RWPE1 (cell line): ENCODE data around the gene AP3B2.

ENCODE experiments used
- CTCF ChIA-PET: fragments of 350-600 bp; sonication (Branson Sonifier 250); formaldehyde crosslinking; extraction: SDS; loops from one replicate; lab custom pipeline; 2021; lab: Yijun Ruan, JAX
- POLR2A ChIA-PET: fragments of 400-600 bp; formaldehyde crosslinking; extraction: SDS; loops from one replicate; lab custom pipeline; 2020; ENCODE audit warnings: antibody characterized with exemption; ENCODE audit not compliant: low non-redundant PET; lab: Yijun Ruan, JAX
- DNase-seq: peaks from one replicate; pipeline ENCODE4 v3.0.0; 2012; ENCODE audit warnings: low spot score
- H3K27ac ChIP-seq: fragments of 450-650 bp; 2 replicates; pipeline ENCODE4 v1.5.1; 2017
- CTCF ChIP-seq: fragments of 450-650 bp; conservative IDR thresholded peaks from 2 replicates; pipeline ENCODE4 v1.5.1; 2017; ENCODE audit warnings: low read depth, mild to moderate bottlenecking

AP3B2 gene

GRCh38 chr15:82643992-82644391, 65.7 kb downstream of the AP3B2 start:
- no peak for TF ChIP-seq CTCF
- no peak overlapping the region for H3K27ac ChIP-seq
- POLR2A ChIA-PET: interaction anchor here (0.9 kb wide), 1 partner anchor 104 kb away, joined by 3 read pairs; the partner anchor contains the start of gene RPS17
- CTCF ChIA-PET: interaction anchor here (0.6 to 0.7 kb wide), 2 partner anchors 112 to 113 kb away, joined by 4 to 5 read pairs; no protein-coding TSS in a partner anchor
- no peak for DNase-seq

- no peak for DNase-seq
- CTCF ChIA-PET: no interaction called here
- no peak overlapping the region for H3K27ac ChIP-seq
- POLR2A ChIA-PET: no interaction called here
- TF ChIP-seq CTCF: no peak
Measured at GRCh38 chr15:82642656-82643055, 67.0 kb downstream of the AP3B2 start.

GRCh38 chr15:82641129-82641798, 68.4 kb downstream of the AP3B2 start:
- POLR2A ChIA-PET: no interaction called here
- TF ChIP-seq CTCF: no peak
- CTCF ChIA-PET: interaction anchor here (0.6 to 0.7 kb wide), 5 partner anchors 9 to 1994 kb away, joined by 3 to 5 read pairs (median 4); no protein-coding TSS in a partner anchor
- no peak overlapping the region for H3K27ac ChIP-seq
- DNase-seq: no peak

- no peak for DNase-seq
- no peak for TF ChIP-seq CTCF
- CTCF ChIA-PET: no interaction called here
- no peak overlapping the region for H3K27ac ChIP-seq
- POLR2A ChIA-PET: no interaction called here
Measured at GRCh38 chr15:82640672-82641071, 69.0 kb downstream of the AP3B2 start.

GRCh38 chr15:82635798-82636197, 73.9 kb downstream of the AP3B2 start:
- ChIA-PET POLR2A (interaction anchor here (0.6 kb wide), 1 partner anchor 46 kb away, joined by 7 read pairs; no protein-coding TSS in a partner anchor), CTCF (interaction anchor here (0.6 kb wide), 1 partner anchor 8 kb away, joined by 3 read pairs; no protein-coding TSS in a partner anchor)
- H3K27ac ChIP-seq: no peak overlapping the region
- DNase-seq: no peak
- TF ChIP-seq CTCF: no peak

GRCh38 chr15:82630033-82630432, 79.6 kb downstream of the AP3B2 start:
- TF ChIP-seq CTCF: no peak
- ChIA-PET POLR2A (no interaction called here), CTCF (no interaction called here)
- no peak overlapping the region for H3K27ac ChIP-seq
- DNase-seq: no peak
